ENCODE data around the gene YWHAG.
"Not testable (repeated sequence)": the region's sequence is repeated elsewhere in the genome, so short reads cannot be mapped to it uniquely, and the experiment has no call there.

The YWHAG gene

DNA sequence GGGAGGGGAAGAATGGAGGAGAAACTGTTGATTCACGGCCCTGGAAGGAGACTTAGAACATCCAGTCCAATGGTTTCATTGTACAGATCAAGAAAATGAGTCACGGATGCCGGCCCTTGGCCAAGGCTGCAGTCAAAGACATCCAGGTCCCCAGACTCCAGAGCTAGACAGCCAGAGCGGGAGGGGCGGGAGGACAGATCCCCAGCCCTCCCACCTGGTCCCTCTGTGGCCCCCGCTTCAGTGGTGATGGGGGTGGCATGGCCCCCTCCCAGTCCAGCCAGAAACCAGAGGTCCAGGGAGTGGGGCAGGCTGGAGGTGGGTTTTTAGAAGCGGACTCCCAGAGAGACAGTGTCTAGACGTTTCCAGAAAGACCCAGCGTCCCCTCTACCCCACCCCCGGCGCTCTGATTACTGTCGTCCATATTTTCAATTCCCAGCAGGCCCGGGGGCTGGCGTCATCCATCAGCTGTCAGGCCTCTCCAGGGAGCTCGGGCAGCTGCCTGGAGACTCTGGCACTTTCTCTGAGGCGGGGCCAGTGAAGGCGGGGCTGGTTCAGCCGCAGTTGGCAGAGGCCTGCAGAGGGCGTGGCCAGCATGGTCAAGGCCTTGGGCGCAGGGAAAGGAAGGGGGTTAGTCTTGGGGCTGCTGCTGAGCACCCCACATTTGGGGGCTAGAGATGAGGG lies 64.3 kb downstream of the YWHAG start:
- DNase-seq (ENCODE audit: low spot score): no peak

GRCh38 chr7:76293407-76293901 lies 65.3 kb downstream of the YWHAG start:
- no peak for DNase-seq (ENCODE audit: low spot score)

GRCh38 chr7:76292911-76293310 lies 65.9 kb downstream of the YWHAG start:
- DNase-seq (ENCODE audit: low spot score): not testable (repeated sequence)

DNA sequence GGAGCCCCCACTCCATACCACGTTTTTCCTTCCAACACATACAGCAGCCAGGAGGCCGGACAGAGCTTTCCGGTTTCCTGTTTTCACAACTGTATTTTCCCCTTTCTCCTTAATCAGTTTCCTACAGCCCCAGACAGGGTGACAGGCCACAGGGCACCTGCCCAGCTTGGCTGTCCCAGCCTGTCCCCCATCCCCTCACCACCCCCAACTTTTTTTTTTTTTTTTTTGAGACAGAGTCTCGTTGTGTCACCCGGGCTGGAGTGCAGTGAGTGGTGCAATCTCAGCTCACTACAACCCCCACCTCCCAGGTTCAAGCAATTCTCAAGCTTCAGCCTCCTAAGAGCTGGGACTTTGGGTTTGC lies 66.6 kb downstream of the YWHAG start:
- no peak for DNase-seq (ENCODE audit: low spot score)

GRCh38 chr7:76291351-76292212 lies 67.2 kb downstream of the YWHAG start:
- peak; percentile 95 for DNase-seq (ENCODE audit: low spot score)

GRCh38 chr7:76290847-76291350 lies 67.9 kb downstream of the YWHAG start:
- DNase-seq (ENCODE audit: low spot score): not testable (repeated sequence)

GRCh38 chr7:76286842-76287403 lies 71.9 kb downstream of the YWHAG start:
- no peak for DNase-seq (ENCODE audit: low spot score)

- DNase-seq (ENCODE audit: low spot score): no peak
Measured at GRCh38 chr7:76285604-76286374, 73.0 kb downstream of the YWHAG start.

GRCh38 chr7:76283254-76284159 lies 75.3 kb downstream of the YWHAG start:
- no peak for DNase-seq (ENCODE audit: low spot score)

DNA sequence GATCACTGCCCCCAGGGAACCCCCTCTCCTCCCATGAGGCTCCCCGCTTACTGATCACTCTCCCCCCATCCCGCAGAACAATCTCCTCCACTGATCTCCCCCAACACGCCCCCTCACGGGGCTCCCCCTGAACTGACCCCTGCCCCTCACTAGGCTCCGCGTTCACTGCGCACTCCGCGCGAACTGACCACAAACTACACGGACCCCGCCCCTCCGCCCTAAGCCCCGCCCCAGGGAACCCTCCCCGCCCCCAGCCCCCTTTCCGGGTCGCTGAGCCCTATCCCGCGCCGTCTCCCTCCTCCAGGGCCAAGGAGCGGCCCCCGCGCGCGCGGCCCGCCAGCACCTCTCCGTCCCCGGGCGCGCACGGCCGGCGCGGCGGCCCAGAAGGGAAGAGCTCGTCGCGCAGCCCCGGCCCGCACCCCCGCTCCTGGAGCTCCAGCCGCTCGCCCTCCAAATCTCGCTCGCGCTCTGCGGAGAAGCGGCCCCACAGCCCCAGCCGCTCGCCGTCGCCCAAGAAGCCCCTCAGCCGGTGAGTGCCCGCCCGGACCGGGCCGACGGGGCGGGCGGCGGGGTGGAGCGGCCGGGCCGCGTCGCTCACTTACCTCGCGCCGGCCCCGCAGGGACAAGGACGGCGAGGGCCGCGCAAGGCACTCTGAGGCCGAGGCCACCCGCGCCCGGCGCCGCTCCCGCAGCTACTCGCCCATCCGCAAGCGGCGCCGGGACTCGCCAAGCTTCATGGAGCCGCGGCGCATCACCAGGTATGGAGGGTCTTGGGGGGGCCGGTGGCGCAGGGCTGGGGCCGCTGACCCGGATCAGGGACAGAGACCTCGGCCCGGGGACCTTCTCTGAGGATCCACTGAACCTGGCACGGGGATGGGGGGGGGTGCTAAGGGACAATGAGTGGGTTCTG lies 76.2 kb downstream of the YWHAG start:
- no peak for DNase-seq (ENCODE audit: low spot score)

DNA sequence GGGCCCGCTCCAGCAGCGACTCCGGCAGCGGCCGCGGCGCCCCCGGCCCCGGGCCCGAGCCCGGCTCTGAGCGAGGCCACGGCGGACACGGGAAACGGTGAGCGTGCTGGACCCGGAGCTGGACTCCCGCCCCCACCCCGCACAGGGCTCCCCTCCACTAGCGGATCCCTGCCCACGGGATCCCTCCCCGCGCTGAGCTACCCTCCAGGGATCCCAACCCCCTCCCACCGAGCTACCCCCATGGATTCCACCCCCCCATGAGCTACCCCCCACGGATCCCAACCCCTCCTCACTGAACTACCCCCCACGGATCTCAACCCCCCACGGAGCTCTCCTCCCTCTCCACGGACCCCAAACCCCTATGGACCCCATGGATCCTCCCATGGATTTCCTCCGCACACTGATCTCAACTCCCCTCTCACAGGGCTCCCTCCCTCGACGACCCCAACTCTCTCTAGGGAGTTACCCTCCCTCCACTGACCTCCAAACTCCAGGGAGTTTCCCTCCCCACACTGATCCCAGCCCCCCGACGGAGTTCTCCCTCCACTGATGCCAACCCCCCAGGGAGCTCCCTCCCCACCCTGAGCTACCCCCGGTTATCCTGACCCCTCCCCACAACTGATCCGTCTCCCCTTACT lies 77.0 kb downstream of the YWHAG start:
- DNase-seq (ENCODE audit: low spot score): no peak

DNA sequence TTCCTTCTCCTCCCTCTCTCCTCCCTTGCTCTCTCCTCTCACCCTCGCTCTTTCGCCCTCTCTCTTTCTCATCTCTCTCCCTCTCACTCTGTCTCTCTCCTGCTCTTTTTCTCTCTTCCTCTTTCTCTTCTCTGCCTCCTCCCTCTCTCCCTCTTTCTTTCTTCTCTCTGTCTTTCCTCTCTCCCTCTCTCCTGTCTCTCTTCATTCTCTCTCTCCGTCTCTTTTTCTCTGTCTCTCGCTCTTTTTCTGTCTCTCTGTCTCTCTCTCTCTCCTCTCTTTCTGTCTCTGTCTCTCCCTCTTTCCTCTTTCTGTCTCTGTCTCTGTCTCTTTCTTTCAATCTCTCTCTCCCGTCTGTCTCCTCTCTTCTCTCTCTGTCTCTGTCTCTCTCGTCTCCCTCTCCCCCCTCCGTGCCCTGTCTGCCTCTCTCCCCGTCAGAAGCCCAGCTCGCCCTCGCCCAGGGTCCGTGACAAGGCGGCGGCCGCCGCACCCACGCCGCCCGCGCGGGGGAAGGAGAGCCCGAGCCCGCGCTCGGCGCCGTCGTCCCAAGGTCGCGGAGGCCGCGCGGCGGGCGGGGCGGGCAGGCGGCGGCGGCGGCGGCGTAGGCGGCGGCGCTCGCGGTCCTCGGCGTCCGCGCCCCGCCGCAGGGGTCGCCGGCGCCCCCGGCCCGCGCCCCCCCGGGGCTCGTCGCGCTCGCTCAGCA lies 77.6 kb downstream of the YWHAG start:
- no peak for DNase-seq (ENCODE audit: low spot score)

- no peak for DNase-seq (ENCODE audit: low spot score)
Measured at GRCh38 chr7:76280408-76280807, 78.4 kb downstream of the YWHAG start.

DNA sequence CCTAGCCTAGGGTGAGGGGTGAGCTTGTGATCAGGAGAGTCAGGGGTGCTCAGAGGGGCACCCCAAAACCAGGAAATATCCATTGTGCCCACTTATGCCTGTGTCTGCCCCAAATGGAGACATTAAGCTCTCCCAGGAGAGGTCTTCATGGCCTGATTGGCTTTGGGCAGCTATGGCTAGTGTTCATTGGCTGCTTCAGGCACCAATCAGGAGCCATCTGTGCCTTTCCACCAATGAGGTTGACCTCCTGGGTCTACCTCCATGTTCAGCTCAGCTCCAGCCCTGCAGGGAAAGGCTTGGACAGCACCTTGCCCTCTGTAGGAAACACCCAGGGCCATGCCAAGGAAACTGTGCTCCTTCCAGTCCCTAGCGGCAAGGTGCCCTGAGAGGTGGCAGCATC lies 80.3 kb downstream of the YWHAG start:
- DNase-seq (ENCODE audit: low spot score): no peak

Measured in activated CD4-positive, alpha-beta T cell treated with anti-CD3 and anti-CD28 coated beads, Interleukin-2, Interleukin-4, amounts not matched to agents 100 ng/mL and 50 ng/mL, durations not matched to agents 16 hours and 8 hours (primary cell).